GM19463 (cell line): ENCODE results near the gene LINGO1.

Experiments
- ATAC-seq: cut with Tn5 transposase; IDR thresholded peaks from one replicate; pipeline ENCODE4 v1.9.1; 2021; ENCODE audit warnings: mild to moderate bottlenecking, moderate library complexity; ENCODE audit not compliant: unreplicated experiment

Gene LINGO1

DNA sequence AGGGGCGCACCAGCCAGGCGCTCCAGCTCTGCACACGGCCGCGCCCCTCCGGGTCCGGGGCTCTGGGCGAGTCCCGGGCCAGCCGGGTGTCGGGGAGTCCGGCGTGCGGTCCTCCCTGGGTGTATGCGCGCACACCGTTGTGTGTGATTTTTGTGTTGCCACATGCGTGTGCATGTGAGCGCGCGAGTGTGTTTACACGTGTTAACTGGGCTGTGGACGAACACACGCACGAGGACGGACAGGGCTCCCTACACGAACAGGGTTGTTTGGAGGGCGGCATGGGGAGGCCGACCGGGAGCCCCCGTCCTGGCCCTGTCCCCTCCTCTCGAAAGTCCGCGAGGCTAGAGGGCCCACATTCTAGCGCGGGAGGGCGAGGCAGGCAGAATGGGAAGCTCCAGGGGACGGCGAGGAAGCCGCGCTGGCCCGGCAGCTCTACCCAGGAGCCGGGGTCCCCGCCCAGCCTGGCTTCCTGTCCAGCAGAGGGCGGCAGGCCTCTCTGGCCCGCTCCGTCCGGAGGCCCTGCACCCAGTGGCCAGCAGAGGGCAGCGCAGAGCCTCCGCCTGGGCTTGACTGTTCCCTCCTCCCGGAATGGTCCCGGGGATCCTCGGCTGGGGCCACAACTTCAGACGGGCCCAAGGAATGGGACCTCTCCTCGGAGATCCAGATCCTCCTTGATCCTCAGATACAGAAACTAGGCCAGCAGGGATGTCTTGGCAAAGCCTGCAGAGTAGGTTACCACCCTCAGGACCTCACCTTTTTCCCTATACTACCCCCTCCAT, 611 bp upstream of the LINGO1 start:
- peak; percentile 71 for ATAC-seq

DNA sequence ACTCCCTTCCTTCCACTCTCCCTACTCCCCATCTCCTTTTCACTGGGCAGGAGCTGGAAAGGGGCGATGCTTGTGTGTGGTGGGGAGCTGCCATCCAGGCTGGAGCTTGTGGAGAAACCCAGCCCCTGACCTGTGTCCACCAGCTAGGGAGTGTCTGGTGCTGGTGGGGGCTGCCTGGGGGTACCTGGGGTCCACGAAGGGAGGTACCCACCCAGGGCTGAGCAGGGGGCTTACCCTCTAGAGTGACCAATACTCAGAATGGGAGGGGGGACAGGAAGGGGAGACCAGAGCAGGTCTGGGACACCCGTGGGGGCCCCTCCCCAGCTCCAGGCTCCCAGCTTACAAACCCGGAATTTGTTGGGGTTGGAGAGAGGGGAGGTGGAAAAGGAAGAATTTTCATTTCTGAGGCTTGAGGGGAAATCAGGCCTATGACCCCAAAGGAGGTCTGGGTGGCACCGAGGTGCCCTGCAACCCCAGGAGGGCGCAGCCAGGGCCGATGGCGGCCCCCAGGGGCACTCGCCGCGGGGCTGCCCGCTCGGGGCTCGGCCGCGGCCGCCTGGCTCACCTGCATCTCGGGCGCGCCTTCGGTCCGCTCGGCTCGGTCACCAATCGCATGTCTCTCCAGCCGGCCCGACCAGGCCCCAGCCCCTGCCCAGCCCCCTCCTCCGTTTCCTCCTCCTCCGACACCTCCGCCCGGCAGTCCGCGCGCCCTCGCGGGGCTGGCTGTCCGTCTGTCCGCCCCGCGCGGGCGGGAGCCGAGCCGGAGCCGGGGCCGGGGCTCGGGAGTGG, 773 bp downstream of the LINGO1 start:
- no peak for ATAC-seq

DNA sequence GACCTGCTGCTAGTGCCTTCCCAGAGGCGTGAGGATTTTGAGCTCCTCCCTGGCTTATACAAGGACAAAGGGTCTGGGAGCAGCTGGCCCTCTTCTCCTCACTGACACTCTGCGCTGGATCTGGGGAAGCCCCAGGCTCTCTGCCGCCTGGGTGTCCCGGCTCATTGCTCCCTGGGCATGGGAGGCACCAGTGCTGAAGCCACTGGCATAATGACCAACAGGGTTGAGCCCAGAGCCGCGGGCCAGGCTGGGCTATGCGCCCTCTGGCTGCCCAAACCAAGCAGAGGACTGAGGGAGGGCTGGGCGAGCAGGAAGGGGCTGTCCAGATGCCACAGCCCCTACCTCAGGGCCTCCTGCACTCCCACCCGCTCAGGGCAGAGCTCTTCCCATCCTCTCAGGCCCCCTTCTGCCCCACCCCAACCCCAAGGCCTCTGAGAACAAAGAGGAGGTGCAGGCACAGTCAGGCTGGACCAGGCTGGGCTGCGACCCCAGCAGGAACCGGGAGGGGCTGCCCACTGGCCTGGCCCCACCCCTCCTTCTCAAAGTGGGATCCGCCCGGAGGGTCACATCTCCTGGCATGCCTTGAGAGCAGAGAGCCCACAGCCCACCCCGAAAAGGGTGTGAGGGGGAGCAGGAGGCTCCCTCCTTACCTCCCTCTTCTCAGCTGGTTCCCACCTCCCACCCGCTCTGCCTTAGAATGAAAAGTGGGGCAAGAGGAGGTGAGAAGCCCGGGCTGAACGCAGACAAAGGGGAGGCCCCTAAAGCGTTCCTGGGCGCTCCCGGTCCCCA, 1.6 kb downstream of the LINGO1 start:
- no peak for ATAC-seq

DNA sequence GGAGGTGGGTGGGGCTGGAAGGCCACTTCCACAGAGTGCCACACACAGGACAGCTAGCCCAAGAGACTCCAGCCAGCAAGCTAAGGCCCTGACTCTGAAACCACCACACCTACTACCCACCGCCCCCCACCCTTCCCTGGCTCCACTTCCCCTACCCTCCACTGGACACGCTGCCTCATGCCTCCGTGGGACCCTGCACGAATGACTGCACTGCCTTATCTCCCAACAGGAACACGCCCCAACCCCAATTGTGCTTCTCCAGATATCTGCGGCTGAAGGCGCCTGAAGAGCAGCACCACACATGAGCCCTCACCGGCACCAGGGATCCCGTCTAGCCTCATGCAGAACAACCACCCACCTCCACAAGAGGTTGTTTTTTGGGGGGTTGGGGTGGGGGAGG, 2.7 kb downstream of the LINGO1 start:
- ATAC-seq: no peak

DNA sequence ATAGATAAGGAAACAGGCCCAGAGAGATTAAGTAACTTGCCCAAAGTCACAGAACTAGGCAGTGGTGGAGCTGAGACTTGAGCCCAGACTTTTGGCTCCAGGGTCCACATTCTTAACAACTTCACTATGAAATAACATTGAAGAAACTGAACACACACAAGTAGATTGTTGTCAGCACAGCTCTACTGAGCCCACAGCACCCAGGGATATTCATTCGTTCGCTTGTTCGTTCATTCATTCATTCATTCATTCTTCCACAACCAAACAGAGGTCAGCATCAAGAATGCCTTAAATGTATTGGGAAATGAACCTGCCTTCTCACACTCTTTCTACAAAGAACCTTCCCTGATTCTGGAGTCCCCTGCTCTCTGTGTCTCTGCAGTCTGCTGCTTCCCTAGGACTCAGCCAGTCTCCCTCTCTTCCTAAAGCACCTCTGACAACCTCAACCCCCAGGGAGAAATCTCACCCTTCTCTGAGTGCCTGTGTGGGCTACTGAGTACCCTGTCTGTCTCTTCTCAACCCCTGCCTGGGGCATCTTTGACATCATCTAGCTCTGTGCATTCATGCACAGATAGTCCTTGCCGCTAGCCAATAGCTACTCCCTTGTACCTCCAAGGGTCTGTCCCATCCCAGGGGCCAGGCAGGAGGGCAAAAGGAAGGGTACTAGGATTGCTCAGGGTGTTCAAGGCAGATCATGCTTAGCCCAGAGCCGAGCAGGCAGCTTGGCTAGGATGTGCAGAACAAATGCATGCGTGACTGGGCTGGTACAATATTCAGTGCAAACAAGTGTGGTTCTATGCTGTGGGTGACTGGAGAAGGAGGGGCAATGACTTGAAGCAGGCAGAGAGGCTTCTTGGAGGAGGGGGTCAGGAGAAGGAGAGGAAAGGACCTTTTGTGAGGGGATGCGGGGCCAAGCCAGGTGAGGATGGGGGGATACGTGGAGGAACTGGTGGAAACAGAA, 3.4 kb downstream of the LINGO1 start:
- no peak for ATAC-seq

DNA sequence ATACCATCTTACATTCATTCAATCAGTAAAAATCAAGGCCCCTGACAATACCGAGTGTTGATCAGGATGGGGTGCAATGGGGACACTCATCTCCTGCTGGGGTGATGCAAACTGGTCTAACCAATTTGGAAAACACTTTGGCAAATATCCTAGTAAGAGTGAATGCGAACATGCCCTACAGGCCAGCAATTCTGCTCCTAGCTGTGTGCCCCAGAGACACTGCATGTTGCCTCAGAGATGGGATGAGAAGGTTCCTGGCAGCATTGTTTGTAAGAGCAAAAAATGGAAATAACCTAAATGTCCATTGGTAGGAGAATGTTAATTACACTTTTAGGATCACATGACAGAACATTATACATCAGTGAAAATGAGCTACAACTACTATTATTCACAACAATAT, 4.7 kb downstream of the LINGO1 start:
- ATAC-seq: no peak

DNA sequence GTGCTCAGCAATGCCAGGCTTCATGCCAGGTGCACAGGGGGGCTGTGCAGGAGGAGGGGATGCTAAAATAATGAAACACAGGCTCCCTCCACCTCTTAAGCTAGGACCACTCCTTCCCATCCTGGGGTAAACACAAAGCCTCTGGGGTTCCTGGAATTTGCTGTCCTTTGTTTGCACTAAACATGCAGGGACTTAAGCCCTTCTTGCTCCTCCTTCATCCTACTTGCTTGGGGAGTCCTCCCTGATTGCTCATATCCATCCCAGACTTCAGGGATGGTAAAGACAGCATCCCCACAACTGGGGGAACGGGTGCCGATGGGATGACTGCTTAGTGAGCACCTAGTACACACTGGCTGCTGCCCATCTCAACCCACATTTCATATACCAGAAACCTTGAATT, 5.1 kb downstream of the LINGO1 start:
- ATAC-seq: no peak

DNA sequence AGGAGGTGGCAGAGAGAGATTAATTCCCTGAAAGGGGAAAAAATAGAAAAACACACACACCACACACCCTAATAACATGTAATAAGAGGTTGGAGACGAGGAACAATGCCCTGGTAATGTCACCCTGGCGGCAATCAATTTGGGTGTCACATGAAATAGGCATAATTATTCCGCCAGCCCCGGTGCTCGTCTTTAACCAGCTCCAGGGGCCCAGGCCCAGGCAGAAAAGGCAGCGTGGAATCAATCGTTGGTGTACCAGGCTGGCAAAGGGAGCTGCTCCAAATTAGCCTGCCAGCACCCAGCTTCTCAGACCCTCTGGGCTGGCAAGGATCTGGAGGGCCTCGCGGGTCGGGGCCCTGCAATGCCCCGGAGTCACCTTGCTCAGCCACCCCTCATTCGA, 5.6 kb downstream of the LINGO1 start:
- ATAC-seq: no peak

DNA sequence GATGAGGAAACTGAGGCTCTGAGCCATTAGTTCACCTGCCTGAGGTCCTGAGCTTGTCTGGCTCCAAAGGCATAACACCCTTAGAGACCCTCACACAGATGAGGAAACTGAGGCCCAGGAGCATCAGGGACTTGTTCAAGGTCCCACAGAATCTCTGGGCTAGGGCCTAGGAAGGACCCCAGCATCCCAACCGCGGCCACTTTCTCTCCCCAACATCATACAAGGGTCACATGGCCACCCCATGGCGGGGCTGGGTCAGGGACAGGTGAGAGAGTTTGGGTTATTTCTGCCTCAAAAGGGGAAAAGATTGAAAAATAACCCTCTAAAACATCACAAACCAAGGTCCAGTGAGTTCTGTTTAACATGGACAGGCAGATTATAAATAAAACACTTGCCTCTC, 6.7 kb downstream of the LINGO1 start:
- no peak for ATAC-seq

DNA sequence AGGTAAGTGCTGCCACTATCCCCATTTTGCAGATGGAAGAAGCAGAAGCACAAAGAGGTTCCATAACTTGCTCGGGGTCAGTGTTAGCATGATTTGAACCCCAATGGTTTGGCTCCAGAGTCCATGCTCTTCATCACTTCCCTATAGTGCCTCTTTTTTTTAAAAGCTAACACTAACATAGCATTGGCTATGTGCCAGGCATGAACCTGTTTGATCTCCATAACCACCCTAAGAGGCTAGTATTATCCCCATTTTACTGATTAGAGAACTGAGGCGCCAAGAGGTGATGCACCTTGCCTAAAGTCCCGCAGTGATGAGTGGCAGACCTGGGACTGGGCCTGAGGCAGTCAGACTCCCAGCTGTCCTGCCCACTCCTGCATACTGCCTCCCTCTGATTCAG, 7.3 kb downstream of the LINGO1 start:
- ATAC-seq: no peak

DNA sequence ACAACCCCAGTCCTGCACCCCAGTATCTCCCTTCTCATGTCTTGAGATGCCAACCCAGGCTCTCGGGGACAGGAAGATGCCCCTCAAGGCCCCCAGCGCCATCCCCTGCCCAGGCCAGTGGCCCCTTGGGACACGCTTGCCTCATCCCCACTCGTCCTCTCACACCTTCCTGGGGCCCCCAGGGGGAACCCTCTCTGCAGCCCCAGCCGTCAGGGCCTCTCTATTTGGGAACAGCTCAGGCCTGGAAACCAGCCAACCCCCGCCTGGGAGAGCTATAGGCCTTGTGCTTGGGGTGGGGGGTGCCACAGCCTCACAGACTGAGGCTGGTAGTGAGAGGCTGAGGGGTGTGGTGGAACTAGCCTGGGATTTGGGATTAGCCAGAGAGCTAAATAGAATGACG, 7.8 kb downstream of the LINGO1 start:
- no peak for ATAC-seq

DNA sequence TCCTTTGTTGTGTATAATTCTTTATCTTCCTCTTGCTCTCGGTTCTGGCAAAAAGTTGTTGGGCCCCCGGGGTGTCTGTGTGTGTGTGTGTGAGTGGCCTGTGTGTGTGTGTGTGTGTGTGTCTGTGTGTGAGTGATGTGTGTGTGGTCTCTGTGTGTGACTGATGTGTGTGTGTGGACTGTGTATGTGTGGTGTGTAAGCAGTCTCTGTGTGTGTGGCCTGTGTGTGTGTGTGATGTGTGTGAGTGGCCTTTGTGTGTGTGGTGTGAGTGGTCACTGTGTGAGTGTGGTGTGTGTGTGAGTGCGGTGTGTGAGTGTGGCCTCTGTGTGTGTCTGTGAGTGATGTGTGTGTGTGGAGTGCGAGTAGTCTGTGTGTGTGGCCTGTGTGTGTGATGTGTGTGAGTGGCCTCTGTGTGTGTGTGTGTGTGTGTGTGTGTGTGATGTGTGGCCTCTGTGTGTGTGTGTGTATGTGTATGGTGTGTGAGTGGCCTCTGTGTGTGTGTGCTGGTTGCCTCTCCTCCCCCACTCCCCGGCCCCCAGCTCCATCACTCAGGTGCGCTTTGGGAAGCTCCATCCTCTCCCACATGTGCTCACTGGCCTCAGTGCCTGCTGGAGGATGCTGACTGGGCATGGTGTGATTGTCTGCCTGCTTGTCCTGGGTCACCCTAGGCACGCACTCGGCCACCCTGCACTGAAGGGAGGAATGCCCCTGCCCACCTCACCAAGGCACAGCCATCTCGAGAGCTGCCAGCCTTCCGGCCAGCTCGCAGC, 8.8 kb downstream of the LINGO1 start:
- no peak for ATAC-seq

DNA sequence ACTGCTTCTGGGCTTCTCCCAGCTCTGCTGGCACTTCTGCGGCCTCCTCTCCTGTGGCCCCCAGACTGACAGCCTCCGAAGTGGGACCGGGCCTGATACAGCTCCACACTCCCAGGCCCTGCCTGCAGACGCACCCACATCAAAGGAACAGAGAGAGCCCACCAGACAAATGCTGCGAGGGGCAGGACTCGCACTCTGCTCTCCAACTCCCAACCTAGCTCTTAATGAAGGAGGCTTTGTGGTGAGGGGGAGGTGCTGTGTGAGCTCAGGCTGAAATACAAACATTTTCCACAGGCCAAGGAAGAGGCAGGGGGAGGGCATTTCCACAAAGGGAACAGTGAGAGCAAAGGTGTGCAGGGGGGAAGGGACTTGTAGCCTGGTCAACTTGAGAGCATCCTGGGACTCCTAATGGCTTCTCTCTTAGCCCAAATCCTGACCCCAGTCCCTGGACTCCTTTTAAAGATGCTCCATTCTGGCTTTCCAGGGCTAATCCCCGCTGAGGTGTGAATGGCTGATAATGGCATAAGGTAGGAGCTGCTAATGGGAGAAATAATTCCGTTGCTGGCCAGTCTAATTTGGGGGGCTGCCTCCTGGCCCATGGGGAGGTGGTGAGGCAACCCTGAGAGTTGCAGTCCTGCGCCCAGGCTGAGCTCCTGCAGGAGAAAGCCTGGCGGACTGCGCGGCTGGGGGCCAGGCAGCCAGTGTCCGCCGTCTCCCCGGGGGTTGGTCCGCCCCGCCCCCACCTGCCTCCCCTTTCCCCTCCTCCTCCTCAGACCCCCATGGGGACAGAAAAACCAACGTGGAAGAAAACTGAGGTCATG, 9.6 kb downstream of the LINGO1 start:
- ATAC-seq: no peak

DNA sequence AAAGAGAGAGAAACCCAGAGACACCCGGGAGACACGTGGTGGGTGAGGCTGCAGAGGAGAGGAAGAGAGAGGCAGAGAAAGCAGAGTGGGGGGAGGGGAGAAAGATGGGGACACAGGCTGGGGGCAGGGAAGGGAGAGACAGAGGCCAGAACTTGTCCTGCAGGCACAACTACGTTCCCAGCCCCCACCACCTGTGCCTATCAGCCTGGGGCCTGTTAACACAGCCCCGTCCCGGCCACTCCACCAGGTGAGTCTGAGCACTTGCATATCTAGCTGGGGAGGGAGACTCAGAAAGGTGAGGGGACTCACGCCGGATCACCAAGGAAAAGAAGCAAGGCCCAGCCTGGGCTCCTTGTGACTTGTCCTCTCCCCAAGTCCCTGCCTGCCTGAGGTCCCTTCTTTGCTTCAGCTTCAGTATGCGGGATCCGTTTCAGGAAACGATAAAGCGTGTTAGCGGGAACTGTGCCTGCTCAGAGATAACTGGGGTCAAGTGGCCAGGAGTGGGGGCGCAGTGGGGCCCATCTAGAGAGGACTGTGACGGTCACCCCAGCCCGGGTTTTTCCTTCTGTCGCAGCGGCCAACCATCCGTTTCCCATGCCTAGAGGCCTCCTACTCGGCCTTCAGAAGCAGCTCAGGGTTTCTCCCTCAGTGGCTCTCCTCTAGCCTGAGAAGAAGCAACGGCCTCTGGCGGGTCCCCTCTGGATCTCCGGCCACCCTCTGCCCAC, 10.3 kb downstream of the LINGO1 start:
- no peak for ATAC-seq

DNA sequence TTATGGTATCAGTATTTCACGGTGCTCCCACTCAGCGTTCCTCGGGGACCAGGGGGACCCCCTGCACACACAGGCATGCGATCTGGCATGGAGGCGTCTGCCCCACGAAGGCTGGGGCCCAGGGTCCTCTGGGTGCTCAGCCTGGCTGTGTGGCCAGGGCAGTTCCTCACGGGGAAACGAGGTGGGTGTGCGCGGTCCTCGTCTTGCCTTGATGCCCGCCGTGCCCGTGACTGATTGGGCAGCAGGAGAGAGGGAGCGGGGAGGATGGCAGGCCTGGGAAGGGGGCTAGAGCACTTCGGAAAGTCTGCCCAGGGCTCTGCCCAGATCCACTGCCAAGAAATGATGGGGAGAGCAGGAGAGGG, 10.9 kb downstream of the LINGO1 start:
- no peak for ATAC-seq

DNA sequence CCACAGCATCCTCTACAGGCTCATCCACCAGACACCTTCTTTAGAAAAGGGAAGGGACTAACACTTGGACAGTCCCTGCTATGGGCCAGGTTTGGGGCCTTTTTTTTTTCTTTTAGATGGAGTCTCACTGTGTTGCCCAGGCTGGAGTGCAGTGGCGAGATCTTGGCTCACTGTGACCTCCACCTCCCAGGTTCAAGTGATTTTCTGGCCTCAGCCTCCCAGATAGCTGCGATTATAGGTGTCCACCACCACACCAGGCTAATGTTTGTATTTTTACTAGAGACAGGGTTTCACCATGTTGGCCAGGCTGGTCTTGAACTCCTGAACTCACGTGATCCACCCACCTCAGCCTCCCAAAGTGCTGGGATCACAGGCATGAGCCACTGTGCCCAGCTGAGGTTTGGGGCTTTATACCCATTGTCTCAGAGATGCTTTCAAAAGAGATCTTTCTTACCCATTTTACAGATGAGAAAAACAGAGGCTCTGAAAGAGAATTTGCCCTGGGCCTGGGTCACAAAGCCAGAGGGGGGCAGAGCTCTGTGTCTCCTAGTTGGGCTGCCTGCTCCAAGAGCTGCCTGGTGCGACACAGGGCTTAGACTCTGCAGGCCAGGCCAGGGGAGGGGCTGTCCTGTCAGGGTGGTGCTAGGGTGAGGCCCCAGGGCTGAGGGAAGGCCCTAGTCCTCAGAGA, 11.6 kb downstream of the LINGO1 start:
- ATAC-seq: no peak

DNA sequence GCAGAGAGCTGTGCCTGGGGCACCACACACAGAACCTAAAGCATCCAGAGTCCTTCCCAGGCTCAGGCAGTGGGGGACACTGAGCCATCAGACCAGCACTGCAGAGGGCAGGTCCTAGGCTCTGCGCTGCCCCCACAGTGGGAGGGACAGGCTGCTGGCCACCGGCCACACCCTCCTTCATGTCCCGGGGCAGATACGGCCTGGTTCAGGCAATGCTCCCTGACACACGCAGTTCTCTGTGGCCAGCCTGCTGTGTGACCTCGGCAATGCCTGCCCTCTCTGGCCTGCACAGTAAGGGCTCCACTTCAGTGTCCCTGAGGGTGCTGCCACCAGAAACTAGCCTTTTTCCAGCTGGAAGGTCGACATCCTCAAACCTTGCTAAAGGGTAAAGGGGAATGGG, 12.4 kb downstream of the LINGO1 start:
- no peak for ATAC-seq

DNA sequence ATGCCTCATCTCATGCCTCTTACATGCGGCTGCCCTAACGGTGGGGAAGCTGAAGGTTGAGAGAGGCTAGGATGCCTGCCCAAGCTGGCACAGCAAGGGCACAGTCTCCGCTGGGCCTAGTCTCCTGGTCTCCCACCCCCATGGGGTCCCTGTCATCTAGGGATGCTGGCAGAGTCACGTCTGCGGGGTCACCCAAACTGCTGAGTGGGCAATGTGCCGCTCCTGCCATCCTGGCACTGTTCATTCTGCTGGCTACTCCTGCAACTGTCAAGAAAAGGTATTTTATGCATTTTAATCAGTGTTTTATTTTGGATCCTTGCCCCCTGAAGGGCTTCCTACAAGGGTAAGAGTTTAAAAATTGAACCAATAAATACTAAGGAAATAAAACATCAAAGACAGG, 12.8 kb downstream of the LINGO1 start:
- no peak for ATAC-seq
